ENCODE measurements around the gene APBA3.

APBA3 gene

DNA sequence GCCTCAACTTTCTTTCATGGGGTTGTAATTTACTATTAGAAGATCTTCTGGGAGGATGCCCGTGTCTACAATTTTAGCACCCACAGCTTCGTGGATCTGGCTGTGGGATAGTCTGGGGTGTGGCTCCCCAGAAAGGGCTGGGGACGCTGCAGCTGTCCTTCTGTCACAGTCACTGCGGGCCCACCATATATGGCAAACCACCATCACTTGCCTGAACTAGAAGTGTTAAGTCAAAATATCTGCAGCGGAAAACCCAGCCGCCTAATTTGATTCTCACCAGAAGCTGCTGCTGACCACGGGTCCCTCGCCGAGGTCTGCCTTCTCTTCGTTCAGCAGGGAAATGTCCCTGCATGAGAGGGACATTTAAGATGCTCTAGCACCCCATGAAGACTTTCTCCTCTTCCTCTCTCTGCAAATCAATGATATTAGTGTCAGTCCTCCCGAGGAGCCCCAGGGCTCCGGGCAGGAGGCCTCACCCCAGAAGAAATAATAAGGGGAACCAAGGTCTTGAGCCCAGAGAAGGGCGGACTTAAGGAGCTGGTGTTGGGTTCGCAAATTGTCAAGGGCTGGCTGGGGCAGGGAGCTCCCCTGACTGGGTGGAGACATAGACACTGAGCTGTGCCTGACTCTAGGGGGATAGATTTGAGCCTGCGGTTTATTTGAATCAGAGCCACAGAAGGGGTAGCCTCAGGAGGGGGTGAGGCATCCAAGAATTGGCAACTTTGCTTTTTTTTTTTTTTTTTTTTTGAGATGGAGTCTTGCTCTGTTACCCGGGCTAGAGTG, 27.7 kb upstream of the APBA3 start:
- Histone ChIP-seq H3K36me3 (ENCODE audit: control insufficient read depth, insufficient read depth, low read length) (no peaks in the 10 kb centered on the region), H3K27me3 (ENCODE audit: control insufficient read depth, insufficient read depth, low read length) (no peaks in the 10 kb centered on the region), H2AFZ (no peak overlapping the region), H3K4me3 (ENCODE audit: low read depth, low read length) (no peak overlapping the region), H3K4me2 (ENCODE audit: low read length) (no peak overlapping the region), H3K27ac (no peak overlapping the region), H3K9ac (no peak overlapping the region), H3K4me1 (no peaks in the 10 kb centered on the region), H3K79me2 (no peaks in the 10 kb centered on the region), H3K9me3 (ENCODE audit: control insufficient read depth, low read length) (no peaks in the 10 kb centered on the region)
- TF ChIP-seq, protein P1, sequence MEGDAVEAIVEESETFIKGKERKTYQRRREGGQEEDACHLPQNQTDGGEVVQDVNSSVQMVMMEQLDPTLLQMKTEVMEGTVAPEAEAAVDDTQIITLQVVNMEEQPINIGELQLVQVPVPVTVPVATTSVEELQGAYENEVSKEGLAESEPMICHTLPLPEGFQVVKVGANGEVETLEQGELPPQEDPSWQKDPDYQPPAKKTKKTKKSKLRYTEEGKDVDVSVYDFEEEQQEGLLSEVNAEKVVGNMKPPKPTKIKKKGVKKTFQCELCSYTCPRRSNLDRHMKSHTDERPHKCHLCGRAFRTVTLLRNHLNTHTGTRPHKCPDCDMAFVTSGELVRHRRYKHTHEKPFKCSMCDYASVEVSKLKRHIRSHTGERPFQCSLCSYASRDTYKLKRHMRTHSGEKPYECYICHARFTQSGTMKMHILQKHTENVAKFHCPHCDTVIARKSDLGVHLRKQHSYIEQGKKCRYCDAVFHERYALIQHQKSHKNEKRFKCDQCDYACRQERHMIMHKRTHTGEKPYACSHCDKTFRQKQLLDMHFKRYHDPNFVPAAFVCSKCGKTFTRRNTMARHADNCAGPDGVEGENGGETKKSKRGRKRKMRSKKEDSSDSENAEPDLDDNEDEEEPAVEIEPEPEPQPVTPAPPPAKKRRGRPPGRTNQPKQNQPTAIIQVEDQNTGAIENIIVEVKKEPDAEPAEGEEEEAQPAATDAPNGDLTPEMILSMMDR (IDR thresholded peaks at IDR 0.05) = no peak

DNA sequence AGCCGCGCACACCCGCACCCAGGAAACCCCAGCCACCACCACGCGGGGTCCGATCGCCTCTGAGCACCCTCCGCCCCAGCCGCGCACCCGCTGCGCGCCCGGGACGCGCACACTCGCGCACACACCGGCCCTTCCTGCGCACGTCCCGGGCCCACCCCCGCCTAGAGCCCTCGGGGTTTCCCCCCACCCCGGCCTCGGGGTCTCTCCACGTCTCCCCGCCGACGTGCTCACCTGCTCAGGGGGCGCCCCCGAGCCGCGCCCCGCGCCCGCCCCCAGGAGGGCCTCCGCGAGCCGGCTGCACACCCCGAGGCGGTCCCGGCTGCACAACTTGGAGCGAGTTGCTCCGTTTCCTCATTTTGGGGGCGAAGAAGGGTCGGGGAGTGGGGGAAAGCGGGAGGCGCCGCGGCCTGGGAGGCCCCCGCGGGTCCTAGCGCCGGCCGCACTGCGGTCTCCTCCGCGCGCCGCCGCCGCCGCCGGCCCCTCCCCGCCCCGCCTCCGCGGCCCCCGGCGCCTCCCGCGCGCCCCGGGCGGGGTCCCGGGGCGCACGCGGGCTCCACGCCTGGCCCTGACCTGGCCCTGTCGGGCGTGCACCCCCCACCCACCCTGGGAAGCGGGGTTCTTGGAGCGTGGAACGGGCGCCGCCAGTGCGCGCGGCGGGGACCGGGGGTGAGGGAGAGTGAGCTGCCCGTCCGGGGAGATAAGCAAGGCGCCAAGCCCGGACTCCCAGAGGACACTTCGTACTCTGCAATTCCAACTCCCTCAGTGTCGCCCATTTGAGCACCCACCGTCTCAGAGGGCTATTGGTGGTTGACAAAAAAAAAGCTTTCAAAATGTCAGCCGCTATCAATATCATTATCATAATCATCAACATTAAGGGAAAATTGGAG, 24.7 kb upstream of the APBA3 start, which contains the start of gene MATK:
MATK (minus strand) TSS at position 444 of the 887 bp plus-strand sequence. CDS start 1,246 bp downstream, outside the sequence.
- peak within 1 kb of the TSS; percentile 9 for H3K4me2 ChIP-seq (ENCODE audit: low read length)
- H3K4me3 ChIP-seq (ENCODE audit: low read depth, low read length) = no peak within 1 kb of the TSS
- H3K36me3 ChIP-seq (ENCODE audit: control insufficient read depth, insufficient read depth, low read length) = no peaks in the 10 kb centered on the region
- no peak within 1 kb of the TSS for H3K9ac ChIP-seq
- no peaks in the 10 kb centered on the region for H3K4me1 ChIP-seq
- H3K27me3 ChIP-seq (ENCODE audit: control insufficient read depth, insufficient read depth, low read length) = no peaks in the 10 kb centered on the region
- H2AFZ ChIP-seq = peak within 1 kb of the TSS; percentile 46
- no peaks in the 10 kb centered on the region for H3K79me2 ChIP-seq
- TF ChIP-seq, protein P1 (IDR thresholded peaks at IDR 0.05) = no peak
- no peak within 1 kb of the TSS for H3K27ac ChIP-seq
- H3K9me3 ChIP-seq (ENCODE audit: control insufficient read depth, low read length) = no peaks in the 10 kb centered on the region

DNA sequence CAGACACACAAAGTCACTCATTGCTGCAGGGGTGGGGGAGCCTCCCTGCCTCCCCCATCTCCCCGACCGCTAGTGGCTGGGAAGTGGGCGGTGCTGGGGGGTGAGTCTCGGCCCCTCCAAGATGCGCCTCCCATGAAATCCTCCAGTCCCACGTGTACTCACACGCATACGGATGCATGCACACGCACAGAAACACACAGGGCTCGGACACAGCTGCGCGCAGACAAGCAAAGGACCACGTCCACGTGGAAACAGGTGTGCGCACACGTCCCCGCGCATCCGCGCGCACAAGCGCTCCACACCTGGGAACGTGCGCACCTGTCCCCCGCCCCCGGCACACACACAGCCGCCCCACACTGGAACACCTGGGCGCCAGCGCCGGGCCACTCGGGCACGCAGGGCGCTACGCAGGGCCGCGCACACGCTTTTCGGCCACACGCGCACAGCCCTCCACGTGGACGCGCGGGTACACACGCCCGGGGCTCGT, 24.0 kb upstream of the APBA3 start:
- H3K36me3 ChIP-seq (ENCODE audit: control insufficient read depth, insufficient read depth, low read length) = no peaks in the 10 kb centered on the region
- TF ChIP-seq, protein P1 (IDR thresholded peaks at IDR 0.05) = no peak
- H3K79me2 ChIP-seq = no peaks in the 10 kb centered on the region
- H3K9me3 ChIP-seq (ENCODE audit: control insufficient read depth, low read length) = no peaks in the 10 kb centered on the region
- H3K4me2 ChIP-seq (ENCODE audit: low read length) = peak overlapping the region; percentile 9
- no peak overlapping the region for H3K9ac ChIP-seq
- H2AFZ ChIP-seq = peak overlapping the region; percentile 46
- no peaks in the 10 kb centered on the region for H3K4me1 ChIP-seq
- no peak overlapping the region for H3K27ac ChIP-seq
- H3K4me3 ChIP-seq (ENCODE audit: low read depth, low read length) = no peak overlapping the region
- H3K27me3 ChIP-seq (ENCODE audit: control insufficient read depth, insufficient read depth, low read length) = no peaks in the 10 kb centered on the region

DNA sequence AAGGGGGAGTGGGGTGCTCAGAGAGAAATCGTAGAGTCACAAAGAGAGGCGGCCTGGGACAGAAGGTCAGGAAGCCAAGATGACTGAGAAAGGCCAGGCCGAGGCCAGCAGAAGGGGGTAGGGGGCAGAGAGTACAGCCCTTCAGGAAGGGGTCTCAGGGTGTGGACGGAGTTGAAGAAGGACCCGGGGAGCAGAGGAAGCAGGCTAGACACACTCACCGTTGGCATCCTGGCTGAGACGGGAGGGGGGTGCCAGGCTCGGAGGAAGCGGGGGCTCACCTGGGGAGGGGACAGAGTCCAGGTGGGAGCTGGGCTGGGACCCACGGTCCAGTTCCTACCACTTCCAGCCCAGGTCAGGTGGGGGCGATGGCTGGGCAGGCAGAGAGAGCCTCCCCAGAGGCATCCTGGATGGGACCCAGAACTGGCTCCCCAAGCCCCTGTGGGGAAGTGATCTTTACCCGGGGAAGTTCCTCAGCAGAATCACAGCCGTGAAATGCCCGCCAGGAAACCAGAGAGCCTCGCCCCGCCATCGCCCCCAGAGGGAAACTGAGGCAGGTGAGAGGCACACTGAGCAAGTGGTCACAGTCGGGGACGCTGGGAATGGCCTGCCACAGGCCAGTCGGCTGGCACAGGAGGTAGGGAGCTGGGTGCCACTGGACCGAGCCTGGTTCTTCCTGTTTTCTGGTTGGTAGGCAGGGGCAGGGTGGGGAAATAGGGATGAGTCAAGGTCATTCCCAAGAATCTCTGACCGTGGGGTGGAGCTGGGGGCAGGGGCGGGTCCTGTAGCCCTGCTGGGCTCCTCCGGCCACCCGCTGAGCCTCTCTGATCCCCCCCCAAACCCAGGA, 23.3 kb upstream of the APBA3 start:
- Histone ChIP-seq H3K9me3 (ENCODE audit: control insufficient read depth, low read length) (no peaks in the 10 kb centered on the region), H3K36me3 (ENCODE audit: control insufficient read depth, insufficient read depth, low read length) (no peaks in the 10 kb centered on the region), H3K4me1 (no peaks in the 10 kb centered on the region), H3K9ac (no peak overlapping the region), H3K4me3 (ENCODE audit: low read depth, low read length) (no peak overlapping the region), H2AFZ (no peak overlapping the region), H3K79me2 (no peaks in the 10 kb centered on the region), H3K27me3 (ENCODE audit: control insufficient read depth, insufficient read depth, low read length) (no peaks in the 10 kb centered on the region), H3K27ac (no peak overlapping the region), H3K4me2 (ENCODE audit: low read length) (no peak overlapping the region)
- TF ChIP-seq, protein P1 (IDR thresholded peaks at IDR 0.05) = no peak
